GM12878 (cell line): ENCODE data around the gene KHDRBS2. TPM values are rescaled to one million over a fixed set of nuclear protein-coding genes. Genes with fewer than 3 reads are reported as not detected.

Experiments used
- ATAC-seq: fragments of 200-7000 bp; cut with Tn5 transposase; 3 replicates; pipeline ENCODE4 v1.9.1; 2020; ENCODE audit warnings: mild to moderate bottlenecking, moderate library complexity
- BruUV-seq: library from RNA; stranded (reverse); fragments of 400-500 nt; replicated peaks from 2 replicates; lab custom pipeline; 2021; lab: Mats Ljungman, UMichigan
- CTCF ChIA-PET: fragments of 300-600 bp; sonication (Branson Sonifier 250); formaldehyde crosslinking; extraction: SDS; loops from one replicate; lab custom pipeline; 2021; ENCODE audit warnings: inconsistent platforms; lab: Yijun Ruan, JAX
- POLR2A ChIA-PET: fragments of 350-600 bp; formaldehyde crosslinking; extraction: SDS; loops from one replicate; lab custom pipeline; 2021; ENCODE audit warnings: inconsistent platforms; lab: Charles Lee
- RAD21 ChIA-PET: fragments of 300-600 bp; sonication (Branson Sonifier 250); formaldehyde crosslinking; loops from one replicate; lab custom pipeline; 2023; ENCODE audit warnings: antibody characterized with exemption; ENCODE audit not compliant: unreplicated experiment; lab: Charles Lee
- SMC1A ChIA-PET: fragments of 300-600 bp; sonication (Branson Sonifier 250); formaldehyde crosslinking; loops from one replicate; lab custom pipeline; 2023; ENCODE audit not compliant: unreplicated experiment, uncharacterized antibody; lab: Charles Lee
- DNase-seq: peaks from one replicate; pipeline ENCODE4 v3.0.0-alpha.2; 2011; ENCODE audit warnings: low read depth, low spot score
- FAIRE-seq: peaks from 3 replicates; lab custom pipeline; 2011; peaks lifted over from hg19 to GRCh38; lab: Jason Lieb, UNC
- H2AFZ ChIP-seq: 2 replicates; pipeline ENCODE4 v1.6.0; 2011; ENCODE audit warnings: low read depth, low read length, control low read depth; ENCODE audit not compliant: control insufficient read depth
- H3K27ac ChIP-seq: 2 replicates; pipeline ENCODE4 v1.5.1; 2011; ENCODE audit warnings: control low read depth; ENCODE audit not compliant: control insufficient read depth, insufficient read depth
- H3K27me3 ChIP-seq, 2 experiments: replicated peaks in 1 of 2; 2 replicates each; pipeline versions ENCODE4 v1.6.0 to v1.6.1; 2011; ENCODE audit warnings: low read length in 1 of 2; ENCODE audit not compliant: control insufficient read depth in 2 of 2, insufficient read depth in 2 of 2
- H3K36me3 ChIP-seq, 2 experiments: 2 replicates each; pipeline ENCODE4 v1.5.1; 2011; ENCODE audit warnings: low read length in 1 of 2; ENCODE audit not compliant: control insufficient read depth in 2 of 2, insufficient read depth in 2 of 2
- H3K4me1 ChIP-seq: 2 replicates; pipeline ENCODE4 v1.6.1; 2011; ENCODE audit warnings: mild to moderate bottlenecking, low read length, moderate library complexity, mixed read lengths; ENCODE audit not compliant: control insufficient read depth, insufficient read depth
- H3K4me2 ChIP-seq: 2 replicates; pipeline ENCODE4 v1.6.0; 2011; ENCODE audit warnings: control low read depth; ENCODE audit not compliant: control insufficient read depth, insufficient read depth
- H3K4me3 ChIP-seq: fragments of 200-600 bp; sonication (generic); 2 replicates; pipeline ENCODE4 v1.5.1; 2016
- H3K79me2 ChIP-seq: 2 replicates; pipeline ENCODE4 v1.6.0; 2011; ENCODE audit warnings: low read length; ENCODE audit not compliant: control insufficient read depth, insufficient read depth
- H3K9ac ChIP-seq: 2 replicates; pipeline ENCODE4 v1.8.0; 2011; ENCODE audit warnings: low read length, control low read depth, mixed read lengths; ENCODE audit not compliant: control insufficient read depth, insufficient read depth
- H3K9me3 ChIP-seq: replicated peaks from 3 replicates; pipeline ENCODE4 v1.5.1; 2011; ENCODE audit warnings: mild to moderate bottlenecking, low read length; ENCODE audit not compliant: control insufficient read depth, insufficient read depth
- H4K20me1 ChIP-seq: 2 replicates; pipeline ENCODE4 v1.6.0; 2011; ENCODE audit not compliant: control insufficient read depth, insufficient read depth
- BHLHE40 ChIP-seq, 2 experiments: fragments of 450-650 bp in 1 of 2; IDR thresholded peaks; 2 replicates each; pipeline ENCODE4 v1.6.1; 2011 to 2017; ENCODE audit warnings: low read depth in 2 of 2, borderline replicate concordance in 1 of 2, improper control_type of control experiment in 1 of 2, low read length in 1 of 2, mild to moderate bottlenecking in 1 of 2
- FOXK2 ChIP-seq: fragments of 450-650 bp; IDR thresholded peaks from 2 replicates; pipeline ENCODE4 v1.6.1; 2017; ENCODE audit warnings: mild to moderate bottlenecking, moderate library complexity
- MTA3 ChIP-seq: IDR thresholded peaks from 2 replicates; pipeline ENCODE4 v1.6.1; 2012; ENCODE audit warnings: low read length, inconsistent platforms, borderline replicate concordance
- NR2C1 ChIP-seq: fragments of 450-650 bp; IDR thresholded peaks from 2 replicates; pipeline ENCODE4 v1.6.1; 2017; ENCODE audit warnings: antibody characterized with exemption, mild to moderate bottlenecking, moderate library complexity
- PRDM15 ChIP-seq: fragments of 450-650 bp; formaldehyde crosslinking; IDR thresholded peaks from 2 replicates; pipeline ENCODE4 v1.4.0; 2020; ENCODE audit warnings: mild to moderate bottlenecking, moderate library complexity
- RUNX3 ChIP-seq: IDR thresholded peaks from 2 replicates; pipeline ENCODE4 v1.6.1; 2012; ENCODE audit warnings: low read length, inconsistent platforms
- SREBF1 ChIP-seq: IDR thresholded peaks from 2 replicates; pipeline ENCODE4 v1.6.1; 2012; ENCODE audit warnings: mild to moderate bottlenecking, low read length
- ZNF274 ChIP-seq: IDR thresholded peaks from one replicate; pipeline ENCODE4 v1.8.0; 2011; ENCODE audit not compliant: insufficient read length, insufficient read depth
- ZNF384 ChIP-seq: IDR thresholded peaks from 2 replicates; pipeline ENCODE4 v1.6.1; 2012; ENCODE audit warnings: low read depth, mild to moderate bottlenecking, low read length, improper control_type of control experiment, borderline replicate concordance
- ZNF687 ChIP-seq: fragments of 450-650 bp; IDR thresholded peaks from 2 replicates; pipeline ENCODE4 v1.6.1; 2017; ENCODE audit warnings: mild to moderate bottlenecking, moderate library complexity
- WGBS: methylation state at CpG from one replicate; pipeline ENCODE4 v1.1.6; 2016; ENCODE audit warnings: low lambda C conversion rate; ENCODE audit not compliant: insufficient replicate concordance, insufficient coverage; ENCODE audit errors: missing lambda C conversion rate; 5-methylcytosine and 5-hydroxymethylcytosine counted together
- in situ Hi-C: fragments of 300-500 bp; cut with MboI; formaldehyde crosslinking; loops from 9 replicates; pipeline ENCODE4 v1.14.3; 2018; ENCODE audit warnings: mixed read lengths
- intact Hi-C: fragments of 100-400 bp; cut with micrococcal nuclease; formaldehyde crosslinking; loops from one replicate; pipeline ENCODE4 v1.14.2; 2022; ENCODE audit not compliant: unreplicated experiment
- polyA plus RNA-seq, 11 experiments: library from polyadenylated mRNA; depleted of rRNA in 4 of 11; unstranded in 6 of 11; stranded (reverse) in 5 of 11; fragments of >200 nt; fragmentation: Nextera tagmentation in 4 of 11; fragmentation: Illumina TruSeq in 1 of 11; extraction: Ambion mirVana in 4 of 11; extraction: Trizol in 1 of 11; gene quantifications; 1 replicate in 1 of 11; 2 replicates in 10 of 11; pipeline versions ENCODE4 v1.2.1 to v1.2.3, GENCODE V29; 2011 to 2016; ENCODE audit warnings: inconsistent platforms in 2 of 11, missing spikeins in 2 of 11, low read depth in 1 of 11
- total RNA-seq, 4 experiments: library from RNA; depleted of rRNA in 3 of 4; stranded (reverse); fragments of >200 nt in 3 of 4; fragmentation: Illumina TruSeq in 1 of 4; extraction: Trizol in 1 of 4; gene quantifications; 2 replicates each; pipeline versions ENCODE4 v1.2.1 to v1.2.3, GENCODE V29; 2013 to 2021

Gene KHDRBS2
- total and polyA plus RNA-seq, 10 of the 15 experiments (the other 5 are each of a cell fraction or from before 2014, with no cell fraction given) = 0.11 to 0.56 TPM; not detected in 8

GRCh38 chr6:61810047-61810446, 476.0 kb downstream of the KHDRBS2 start:
- WGBS = 0% methylated on average over 3 of the region's 3 CpGs
- ChIA-PET SMC1A (interaction anchor here (0.8 to 1.2 kb wide), 2 partner anchors 339 to 474 kb away, joined by 5 to 6 read pairs; no protein-coding TSS in a partner anchor), RAD21 (interaction anchor here (1.0 to 1.1 kb wide), 2 partner anchors 340 to 1463 kb away, joined by 7 read pairs; no protein-coding TSS in a partner anchor), CTCF (interaction anchor here (0.7 to 1.5 kb wide), 7 partner anchors 9 to 1462 kb away, joined by 3 to 12 read pairs (median 5); no protein-coding TSS in a partner anchor), POLR2A (no interaction called here)
- TF ChIP-seq ZNF274 (no peak), SREBF1 (no peak), ZNF687 (no peak), MTA3 (no peak), BHLHE40 (IDR thresholded peaks at IDR 0.05; ENCODE audit: borderline replicate concordance in 1 of 2, low read depth in 2 of 2, low read length in 1 of 2) (no peak), RUNX3 (no peak), NR2C1 (no peak), ZNF384 (no peak), PRDM15 (CRISPR knock-in tag) (no peak), FOXK2 (no peak)
- intact Hi-C loops = no loop called here
- no peak for DNase-seq
- H3K4me1 ChIP-seq = no peaks in the 10 kb centered on the region
- no peak for ATAC-seq
- H3K79me2 ChIP-seq = no peaks in the 10 kb centered on the region
- H3K9me3 ChIP-seq = no peaks in the 10 kb centered on the region
- H4K20me1 ChIP-seq = no peaks in the 10 kb centered on the region
- no peaks in the 10 kb centered on the region for H3K27me3 ChIP-seq
- FAIRE-seq = no peak
- in situ Hi-C loops = loop anchor here (25.0 kb wide), 2 partner anchors 977 to 1477 kb away; no protein-coding TSS in a partner anchor
- no peak overlapping the region for H3K4me2 ChIP-seq
- no peaks in the 10 kb centered on the region for H3K36me3 ChIP-seq
- H3K27ac ChIP-seq = no peak overlapping the region
- no peak overlapping the region for H3K9ac ChIP-seq
- no TSS peak for BruUV-seq
- no peak overlapping the region for H3K4me3 ChIP-seq
- H2AFZ ChIP-seq = no peak overlapping the region
